Measurements from ENCODE around the gene KCNJ9. TPM values are rescaled to one million over a fixed set of nuclear protein-coding genes. Genes with fewer than 3 reads are reported as not detected.

KCNJ9 gene
- total RNA-seq, 2 donors from 2014 or later = 0.95 TPM; not detected in 1

GRCh38 chr1:160078512-160079195 is 2.7 kb upstream of the KCNJ9 start:
- ATAC-seq (ENCODE audit: insufficient number of reproducible peaks, low FRiP score, low read depth) = no peak
- Histone ChIP-seq H3K4me3 (no peak overlapping the region), H3K27me3 (replicated peaks; ENCODE audit: insufficient read depth) (no peaks in the 10 kb centered on the region), H3K9me3 (no peaks in the 10 kb centered on the region), H3K4me1 (ENCODE audit: control insufficient read depth in 1 of 2, low read depth in 2 of 2) (peaks cover 0 to 10% of the 10 kb centered on the region in 2 donors), H3K27ac (no peak overlapping the region), H3K36me3 (no peaks in the 10 kb centered on the region)
- no peak for DNase-seq (ENCODE audit: low spot score)
- TF ChIP-seq, protein P1, sequence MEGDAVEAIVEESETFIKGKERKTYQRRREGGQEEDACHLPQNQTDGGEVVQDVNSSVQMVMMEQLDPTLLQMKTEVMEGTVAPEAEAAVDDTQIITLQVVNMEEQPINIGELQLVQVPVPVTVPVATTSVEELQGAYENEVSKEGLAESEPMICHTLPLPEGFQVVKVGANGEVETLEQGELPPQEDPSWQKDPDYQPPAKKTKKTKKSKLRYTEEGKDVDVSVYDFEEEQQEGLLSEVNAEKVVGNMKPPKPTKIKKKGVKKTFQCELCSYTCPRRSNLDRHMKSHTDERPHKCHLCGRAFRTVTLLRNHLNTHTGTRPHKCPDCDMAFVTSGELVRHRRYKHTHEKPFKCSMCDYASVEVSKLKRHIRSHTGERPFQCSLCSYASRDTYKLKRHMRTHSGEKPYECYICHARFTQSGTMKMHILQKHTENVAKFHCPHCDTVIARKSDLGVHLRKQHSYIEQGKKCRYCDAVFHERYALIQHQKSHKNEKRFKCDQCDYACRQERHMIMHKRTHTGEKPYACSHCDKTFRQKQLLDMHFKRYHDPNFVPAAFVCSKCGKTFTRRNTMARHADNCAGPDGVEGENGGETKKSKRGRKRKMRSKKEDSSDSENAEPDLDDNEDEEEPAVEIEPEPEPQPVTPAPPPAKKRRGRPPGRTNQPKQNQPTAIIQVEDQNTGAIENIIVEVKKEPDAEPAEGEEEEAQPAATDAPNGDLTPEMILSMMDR (IDR thresholded peaks at IDR 0.05) = peak; percentile 64

DNA sequence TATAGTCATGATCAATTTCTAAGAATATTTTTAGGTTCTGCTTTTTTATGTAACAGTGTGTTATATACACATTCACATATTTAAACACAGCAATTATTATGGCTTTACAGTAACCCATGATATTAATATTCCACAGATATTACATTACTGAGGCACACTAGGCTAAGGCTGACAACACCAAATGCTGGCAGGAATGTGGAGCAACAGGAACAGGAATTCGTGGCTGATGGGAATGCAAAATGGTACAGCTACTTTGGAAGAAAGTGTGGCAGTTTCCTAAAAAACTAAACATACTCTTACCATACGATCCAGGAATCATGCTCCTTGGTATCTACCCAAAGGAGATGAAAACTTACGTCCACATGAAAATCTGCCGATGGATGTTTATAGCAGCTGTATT is 1.9 kb upstream of the KCNJ9 start:
- no peak overlapping the region for H3K27ac ChIP-seq
- DNase-seq (ENCODE audit: low spot score) (no peak), ATAC-seq (ENCODE audit: insufficient number of reproducible peaks, low FRiP score, low read depth) (no peak)
- no peaks in the 10 kb centered on the region for H3K9me3 ChIP-seq
- TF ChIP-seq, protein P1 (IDR thresholded peaks at IDR 0.05) = no peak
- H3K36me3 ChIP-seq = no peaks in the 10 kb centered on the region
- no peaks in the 10 kb centered on the region for H3K27me3 ChIP-seq (replicated peaks; ENCODE audit: insufficient read depth)
- peaks cover 1 to 15% of the 10 kb centered on the region in 2 donors for H3K4me1 ChIP-seq (ENCODE audit: control insufficient read depth in 1 of 2, low read depth in 2 of 2)
- H3K4me3 ChIP-seq = no peak overlapping the region

GRCh38 chr1:160080381-160081100 is 797 bp upstream of the KCNJ9 start:
- Histone ChIP-seq H3K4me1 (ENCODE audit: control insufficient read depth in 1 of 2, low read depth in 2 of 2) (peaks cover 10 to 25% of the 10 kb centered on the region in 2 donors), H3K36me3 (no peaks in the 10 kb centered on the region), H3K9me3 (no peaks in the 10 kb centered on the region), H3K4me3 (no peak overlapping the region), H3K27me3 (replicated peaks; ENCODE audit: insufficient read depth) (no peaks in the 10 kb centered on the region), H3K27ac (no peak overlapping the region)
- DNase-seq (ENCODE audit: low spot score) = no peak
- TF ChIP-seq, protein P1 (IDR thresholded peaks at IDR 0.05) = no peak
- no peak for ATAC-seq (ENCODE audit: insufficient number of reproducible peaks, low FRiP score, low read depth)

DNA sequence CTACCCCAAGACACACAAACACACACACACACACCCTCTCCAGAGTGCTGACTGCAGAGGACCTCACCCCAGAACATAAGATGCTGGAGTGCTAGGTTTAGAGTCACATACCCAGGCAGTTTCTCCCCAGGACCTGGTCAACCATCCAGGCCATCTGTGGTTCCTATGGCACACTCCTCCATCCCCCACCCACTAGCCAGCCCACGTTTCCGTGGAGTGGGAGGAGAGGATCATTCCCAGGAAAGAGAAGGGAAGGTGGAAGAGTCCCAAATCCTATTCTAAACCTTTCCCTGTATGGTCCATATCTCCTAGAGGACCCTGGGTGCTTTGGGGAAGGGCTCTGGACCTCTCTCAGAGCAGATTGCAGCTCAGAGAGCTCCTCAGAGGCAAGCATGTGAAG is 1.1 kb downstream of the KCNJ9 start:
- TF ChIP-seq, protein P1 (IDR thresholded peaks at IDR 0.05) = no peak
- no peak overlapping the region for H3K27ac ChIP-seq
- H3K4me1 ChIP-seq (ENCODE audit: control insufficient read depth in 1 of 2, low read depth in 2 of 2) = peaks cover 18 to 43% of the 10 kb centered on the region in 2 donors
- DNase-seq (ENCODE audit: low spot score) (no peak), ATAC-seq (ENCODE audit: insufficient number of reproducible peaks, low FRiP score, low read depth) (no peak)
- no peaks in the 10 kb centered on the region for H3K27me3 ChIP-seq (replicated peaks; ENCODE audit: insufficient read depth)
- no peaks in the 10 kb centered on the region for H3K36me3 ChIP-seq
- no peaks in the 10 kb centered on the region for H3K9me3 ChIP-seq
- no peak overlapping the region for H3K4me3 ChIP-seq

DNA sequence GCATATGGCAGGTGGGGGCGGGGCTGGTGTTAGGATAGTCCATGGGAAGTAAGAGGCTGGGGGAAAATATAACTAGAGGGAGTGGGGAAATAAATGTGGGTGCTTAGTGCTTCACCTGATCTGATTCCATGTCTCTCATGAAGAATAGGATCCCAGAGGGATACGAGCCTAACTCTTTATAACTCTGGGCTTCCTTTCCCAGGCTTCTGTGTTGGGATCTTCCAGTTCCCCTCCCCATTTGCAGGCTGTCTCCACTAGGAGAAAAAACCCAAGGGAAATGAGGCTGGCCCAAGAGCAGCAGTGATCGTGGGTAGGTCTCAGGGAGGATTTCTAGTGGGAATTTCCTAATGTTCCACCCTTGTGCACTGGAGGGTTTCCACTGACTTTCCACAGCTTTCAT is 1.6 kb downstream of the KCNJ9 start:
- H3K27me3 ChIP-seq (replicated peaks; ENCODE audit: insufficient read depth) = no peaks in the 10 kb centered on the region
- H3K36me3 ChIP-seq = no peaks in the 10 kb centered on the region
- TF ChIP-seq, protein P1 (IDR thresholded peaks at IDR 0.05) = no peak
- ATAC-seq (ENCODE audit: insufficient number of reproducible peaks, low FRiP score, low read depth) = no peak
- no peak overlapping the region for H3K27ac ChIP-seq
- peaks cover 18 to 43% of the 10 kb centered on the region in 2 donors for H3K4me1 ChIP-seq (ENCODE audit: control insufficient read depth in 1 of 2, low read depth in 2 of 2)
- no peaks in the 10 kb centered on the region for H3K9me3 ChIP-seq
- H3K4me3 ChIP-seq = no peak overlapping the region
- DNase-seq (ENCODE audit: low spot score) = no peak

Measured in thoracic aorta (tissue), 2 donors.